IMR-90 (cell line): Measurements from ENCODE around the gene GJA5. TPM values are rescaled to one million over a fixed set of nuclear protein-coding genes. Genes with fewer than 3 reads are reported as not detected.

Source experiments
- ATAC-seq: fragments of 200-7000 bp; cut with Tn5 transposase; 2 replicates; pipeline ENCODE4 v1.9.1; 2020; ENCODE audit warnings: low read depth, mild to moderate bottlenecking, moderate library complexity
- BruUV-seq: library from RNA; stranded (reverse); fragments of 400-500 nt; replicated peaks from 2 replicates; lab custom pipeline; 2021; lab: Mats Ljungman, UMichigan
- CTCF ChIA-PET: fragments of 300-600 bp; formaldehyde crosslinking; extraction: SDS; loops from one replicate; lab custom pipeline; 2021; ENCODE audit warnings: antibody characterized with exemption; lab: Yijun Ruan, JAX
- POLR2A ChIA-PET: fragments of 300-600 bp; sonication (Branson Sonifier 250); formaldehyde crosslinking; loops from one replicate; lab custom pipeline; 2022; ENCODE audit warnings: antibody characterized with exemption; ENCODE audit not compliant: unreplicated experiment; lab: Charles Lee
- DNase-seq: peaks from one replicate; pipeline ENCODE4 v3.0.0; 2013
- H2AFZ ChIP-seq: replicated peaks from 2 replicates; pipeline ENCODE3; 2013; ENCODE audit warnings: low read length, mild to moderate bottlenecking; ENCODE audit not compliant: poor library complexity
- H2AK5ac ChIP-seq: 2 replicates; pipeline ENCODE4 v1.6.1; 2013; ENCODE audit warnings: low read depth, low read length, inconsistent platforms
- H2AK9ac ChIP-seq: replicated peaks from 2 replicates; pipeline ENCODE3; 2013; ENCODE audit warnings: mild to moderate bottlenecking, low read depth, low read length, moderate library complexity; ENCODE audit not compliant: poor library complexity
- H2BK120ac ChIP-seq: 2 replicates; pipeline ENCODE4 v1.6.1; 2013; ENCODE audit warnings: low read depth, low read length, inconsistent platforms
- H2BK15ac ChIP-seq: 3 replicates; pipeline ENCODE4 v1.6.1; 2013; ENCODE audit warnings: low read depth, low read length, inconsistent platforms
- H2BK20ac ChIP-seq: 2 replicates; pipeline ENCODE4 v1.6.1; 2013; ENCODE audit warnings: low read depth, mild to moderate bottlenecking, inconsistent platforms, low read length, moderate library complexity
- H2BK5ac ChIP-seq: 2 replicates; pipeline ENCODE4 v1.6.1; 2013; ENCODE audit warnings: mild to moderate bottlenecking, low read depth, low read length, inconsistent platforms; ENCODE audit not compliant: poor library complexity, severe bottlenecking
- H3K14ac ChIP-seq: replicated peaks from 2 replicates; pipeline ENCODE4 v1.6.1; 2013; ENCODE audit warnings: low read depth, low read length, inconsistent platforms
- H3K18ac ChIP-seq: 2 replicates; pipeline ENCODE4 v1.6.1; 2013; ENCODE audit warnings: low read depth, low read length, control low read depth
- H3K23ac ChIP-seq: 2 replicates; pipeline ENCODE4 v1.6.1; 2013; ENCODE audit warnings: low read depth, low read length, inconsistent platforms
- H3K27ac ChIP-seq: 2 replicates; pipeline ENCODE4 v1.5.1; 2013; ENCODE audit warnings: mild to moderate bottlenecking, control low read depth, low read length; ENCODE audit not compliant: insufficient read depth
- H3K27me3 ChIP-seq: 2 replicates; pipeline ENCODE4 v1.6.1; 2013; ENCODE audit warnings: low read length; ENCODE audit not compliant: control insufficient read depth, insufficient read depth
- H3K36me3 ChIP-seq: 2 replicates; pipeline ENCODE4 v1.6.1; 2013; ENCODE audit warnings: low read length, mixed read lengths; ENCODE audit not compliant: control insufficient read depth, insufficient read depth
- H3K4ac ChIP-seq: 2 replicates; pipeline ENCODE4 v1.6.1; 2013; ENCODE audit warnings: low read depth, low read length, inconsistent platforms
- H3K4me1 ChIP-seq: 2 replicates; pipeline ENCODE4 v1.6.1; 2013; ENCODE audit warnings: low read length, mixed read lengths; ENCODE audit not compliant: control insufficient read depth, insufficient read depth
- H3K4me2 ChIP-seq: 2 replicates; pipeline ENCODE4 v1.6.1; 2013; ENCODE audit warnings: low read depth, mild to moderate bottlenecking, control low read depth, low read length, moderate library complexity
- H3K4me3 ChIP-seq: 2 replicates; pipeline ENCODE4 v1.5.1; 2013; ENCODE audit warnings: low read depth, mild to moderate bottlenecking, control low read depth, low read length, moderate library complexity; ENCODE audit not compliant: insufficient read depth
- H3K56ac ChIP-seq: 2 replicates; pipeline ENCODE4 v1.6.1; 2013; ENCODE audit warnings: low read length, inconsistent platforms; ENCODE audit not compliant: insufficient read depth; ENCODE audit errors: extremely low read depth
- H3K79me1 ChIP-seq, 2 experiments: 2 replicates each; pipeline ENCODE4 v1.6.1; 2013; ENCODE audit warnings: low read length in 2 of 2, inconsistent platforms in 1 of 2, low read depth in 1 of 2
- H3K9ac ChIP-seq: 2 replicates; pipeline ENCODE4 v1.6.1; 2013; ENCODE audit warnings: low read depth, low read length, control low read depth
- H3K9me1 ChIP-seq: 2 replicates; pipeline ENCODE4 v1.6.1; 2013; ENCODE audit warnings: low read length, inconsistent platforms; ENCODE audit not compliant: insufficient read depth
- H3K9me3 ChIP-seq: 2 replicates; pipeline ENCODE4 v1.6.1; 2013; ENCODE audit warnings: low read length; ENCODE audit not compliant: control insufficient read depth, insufficient read depth
- H4K20me1 ChIP-seq: 2 replicates; pipeline ENCODE4 v1.6.1; 2013; ENCODE audit warnings: low read length, inconsistent platforms; ENCODE audit not compliant: insufficient read depth
- H4K5ac ChIP-seq: 2 replicates; pipeline ENCODE4 v1.6.1; 2013; ENCODE audit warnings: mild to moderate bottlenecking, low read depth, low read length, control low read depth
- H4K8ac ChIP-seq, 2 experiments: 2 replicates each; pipeline ENCODE4 v1.6.1; 2013; ENCODE audit warnings: low read depth in 2 of 2, low read length in 2 of 2, control low read depth in 1 of 2, inconsistent platforms in 1 of 2
- H4K91ac ChIP-seq: 2 replicates; pipeline ENCODE4 v1.6.1; 2013; ENCODE audit warnings: low read depth, low read length, inconsistent platforms; ENCODE audit not compliant: insufficient read depth
- BHLHE40 ChIP-seq: fragments of 150-350 bp; IDR thresholded peaks from 2 replicates; pipeline ENCODE4 v1.6.1; 2016; ENCODE audit warnings: mild to moderate bottlenecking, low read depth, low read length
- CHD1 ChIP-seq: IDR thresholded peaks from 2 replicates; pipeline ENCODE4 v1.6.1; 2012; ENCODE audit warnings: low read depth, low read length, improper control_type of control experiment
- CTCF ChIP-seq: conservative IDR thresholded peaks from 2 replicates; pipeline ENCODE4 v1.5.1; 2012; ENCODE audit warnings: mild to moderate bottlenecking, low read depth, low read length, improper control_type of control experiment
- ELK1 ChIP-seq: fragments of 150-350 bp; IDR thresholded peaks from 2 replicates; pipeline ENCODE4 v1.6.1; 2016; ENCODE audit warnings: low read depth, mild to moderate bottlenecking, low read length, moderate library complexity, borderline replicate concordance
- FOS ChIP-seq: fragments of 150-350 bp; IDR thresholded peaks from 2 replicates; pipeline ENCODE4 v1.6.1; 2016; ENCODE audit warnings: low read depth, low read length
- MAFK ChIP-seq: IDR thresholded peaks from 2 replicates; pipeline ENCODE4 v1.6.1; 2012; ENCODE audit warnings: low read depth, low read length, improper control_type of control experiment
- MXI1 ChIP-seq: IDR thresholded peaks from 2 replicates; pipeline ENCODE4 v1.6.1; 2012; ENCODE audit warnings: low read depth, mild to moderate bottlenecking, low read length, moderate library complexity, borderline replicate concordance
- NFE2L2 ChIP-seq: fragments of 150-350 bp; IDR thresholded peaks from 2 replicates; pipeline ENCODE4 v1.6.1; 2016; ENCODE audit warnings: low read depth, mild to moderate bottlenecking, low read length
- POLR2A ChIP-seq: IDR thresholded peaks from 2 replicates; pipeline ENCODE4 v1.6.1; 2012; ENCODE audit warnings: mild to moderate bottlenecking, low read depth, low read length
- RAD21 ChIP-seq: IDR thresholded peaks from 2 replicates; pipeline ENCODE4 v1.6.1; 2012; ENCODE audit warnings: low read length, improper control_type of control experiment
- RFX5 ChIP-seq: IDR thresholded peaks from 2 replicates; pipeline ENCODE4 v1.8.0; 2012; ENCODE audit warnings: low read depth, mild to moderate bottlenecking, low read length, moderate library complexity
- SMC3 ChIP-seq: fragments of 150-350 bp; IDR thresholded peaks from 2 replicates; pipeline ENCODE4 v1.6.1; 2016; ENCODE audit warnings: low read depth, mild to moderate bottlenecking, antibody characterized with exemption, low read length, moderate library complexity
- USF2 ChIP-seq: fragments of 150-350 bp; IDR thresholded peaks from 2 replicates; pipeline ENCODE4 v1.6.1; 2017; ENCODE audit warnings: mild to moderate bottlenecking, antibody characterized with exemption, low read length, low read depth
- WGBS, 2 experiments: methylation state at CpG; one replicate each; pipeline versions ENCODE4 v1.1.5 to v1.1.7; 2013; ENCODE audit warnings: missing lambda C conversion rate in 2 of 2; ENCODE audit not compliant: insufficient read length in 1 of 2; ENCODE audit errors: extremely low coverage in 2 of 2; 5-methylcytosine and 5-hydroxymethylcytosine counted together
- dilution Hi-C: fragments of 300-500 bp; cut with HindIII; formaldehyde crosslinking; loops from one replicate; pipeline ENCODE4 v1.14.3; 2018; ENCODE audit warnings: low sequenced_read_pairs; ENCODE audit not compliant: unreplicated experiment
- in situ Hi-C: fragments of 300-500 bp; cut with MboI; formaldehyde crosslinking; loops from 3 replicates; pipeline ENCODE4 v1.14.3; 2019; ENCODE audit warnings: low sequenced_read_pairs, inconsistent platforms, mixed read lengths
- intact Hi-C: fragments of 100-400 bp; cut with micrococcal nuclease; formaldehyde crosslinking; loops from 2 replicates; pipeline ENCODE4 v1.10.0; 2022
- polyA plus RNA-seq, 3 experiments: library from polyadenylated mRNA; depleted of rRNA; stranded (reverse); fragments of >200 nt; gene quantifications; 2 replicates each; pipeline ENCODE4 v1.2.3, GENCODE V29; 2012; ENCODE audit warnings: low replicate concordance in 1 of 3
- total RNA-seq: library from RNA; depleted of rRNA; stranded (reverse); fragments of >200 nt; gene quantifications from 2 replicates; pipeline ENCODE4 v1.2.3, GENCODE V29; 2012

GJA5 gene
- total and polyA plus RNA-seq, 2 of the 4 experiments (the other 2 are of a cell fraction), result not detected

GRCh38 chr1:147768101-147768500 lies 7.7 kb upstream of the GJA5 start:
- Histone ChIP-seq H3K36me3 (no peaks in the 10 kb centered on the region), H3K9me3 (no peaks in the 10 kb centered on the region), H2AFZ (no peak overlapping the region), H4K20me1 (no peaks in the 10 kb centered on the region), H2BK20ac (no peak overlapping the region), H3K4me1 (no peaks in the 10 kb centered on the region), H3K79me1 (no peaks in the 10 kb centered on the region), H3K9me1 (no peaks in the 10 kb centered on the region), H2AK9ac (no peak overlapping the region), H2BK120ac (no peak overlapping the region), H4K8ac (no peak overlapping the region), H3K9ac (no peak overlapping the region), H3K27ac (no peak overlapping the region), H3K56ac (no peak overlapping the region), H3K14ac (no peak overlapping the region), H3K23ac (no peak overlapping the region), H3K27me3 (peaks cover 1% of the 10 kb centered on the region; the same call in 1 of the 2 replicates), H2AK5ac (no peak overlapping the region), H2BK5ac (no peak overlapping the region), H4K5ac (no peak overlapping the region), H3K4ac (no peak overlapping the region), H2BK15ac (no peak overlapping the region), H3K4me2 (no peak overlapping the region), H3K4me3 (no peak overlapping the region), H4K91ac (no peak overlapping the region), H3K18ac (no peak overlapping the region)
- intact Hi-C loops (no loop called here), dilution Hi-C loops (no loop called here), in situ Hi-C loops (no loop called here)
- WGBS, 2 experiments, result no CpG with 5 or more reads among the region's 1 CpG
- no peak for TF ChIP-seq SMC3
- no peak for TF ChIP-seq USF2
- no peak for TF ChIP-seq ELK1
- no peak for TF ChIP-seq NFE2L2
- TF ChIP-seq BHLHE40, result no peak
- TF ChIP-seq POLR2A, result no peak
- no peak for TF ChIP-seq RFX5
- TF ChIP-seq RAD21, result no peak
- no peak for TF ChIP-seq CTCF
- TF ChIP-seq FOS, result no peak
- no peak for TF ChIP-seq CHD1
- no peak for TF ChIP-seq MAFK
- no peak for TF ChIP-seq MXI1
- BruUV-seq, result no TSS peak
- ChIA-PET CTCF (no interaction called here), POLR2A (no interaction called here)
- DNase-seq (no peak), ATAC-seq (no peak)
